ENCODE measurements around the gene SAMMSON. TPM values are rescaled to one million over a fixed set of nuclear protein-coding genes. Genes with fewer than 3 reads are reported as not detected.

Gene SAMMSON
- total RNA-seq, 2 donors from 2014 or later: not detected

- Mint-ChIP-seq H3K4me3 (no peak overlapping the region), H3K9me3 (peaks cover 3% of the 10 kb centered on the region), H3K27me3 (peaks cover 0 to 5% of the 10 kb centered on the region in 2 donors), H3K27ac (no peak overlapping the region), H3K36me3 (no peaks in the 10 kb centered on the region), H3K4me1 (ENCODE audit: low read depth in 2 of 2) (no peaks in the 10 kb centered on the region)
- ATAC-seq (no peak), DNase-seq (ENCODE audit: low spot score) (no peak)
These were observed 79.2 kb downstream of the SAMMSON start for GRCh38 chr3:70078778-70079177.

GRCh38 chr3:70085613-70086012 is 86.1 kb downstream of the SAMMSON start:
- Mint-ChIP-seq H3K27me3 (no peaks in the 10 kb centered on the region), H3K4me1 (ENCODE audit: low read depth in 2 of 2) (no peaks in the 10 kb centered on the region), H3K36me3 (no peaks in the 10 kb centered on the region), H3K9me3 (peaks cover 6% of the 10 kb centered on the region), H3K4me3 (no peak overlapping the region), H3K27ac (no peak overlapping the region)
- DNase-seq (ENCODE audit: low spot score) (no peak), ATAC-seq (no peak)

DNA sequence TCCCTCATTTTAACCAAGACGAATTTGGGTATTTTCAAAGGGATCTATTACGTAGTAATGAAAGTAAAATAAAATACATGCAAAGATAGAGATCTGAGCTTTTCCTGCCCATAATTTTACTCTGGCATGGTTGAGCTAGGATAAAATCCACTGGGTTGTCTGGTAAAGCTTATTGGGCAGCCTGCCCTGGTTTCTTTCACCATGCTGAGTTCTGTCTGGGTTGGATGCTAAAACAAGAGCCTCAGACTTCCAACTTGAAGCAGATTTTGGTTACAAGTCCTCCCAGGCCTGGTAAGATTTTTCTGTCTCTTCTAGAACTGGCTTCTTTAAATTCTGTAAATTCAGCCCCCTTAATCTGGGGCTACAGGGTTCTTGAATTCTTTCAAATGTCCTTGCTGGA is 86.8 kb downstream of the SAMMSON start:
- no peak for DNase-seq (ENCODE audit: low spot score)
- Mint-ChIP-seq H3K27me3 (no peaks in the 10 kb centered on the region), H3K4me3 (no peak overlapping the region), H3K27ac (no peak overlapping the region), H3K4me1 (ENCODE audit: low read depth in 2 of 2) (no peaks in the 10 kb centered on the region), H3K36me3 (no peaks in the 10 kb centered on the region), H3K9me3 (peaks cover 6% of the 10 kb centered on the region)
- ATAC-seq: no peak

GRCh38 chr3:70090322-70090913 is 90.9 kb downstream of the SAMMSON start:
- ATAC-seq (no peak), DNase-seq (ENCODE audit: low spot score) (no peak)
- Mint-ChIP-seq H3K9me3 (no peaks in the 10 kb centered on the region), H3K36me3 (no peaks in the 10 kb centered on the region), H3K27ac (no peak overlapping the region), H3K27me3 (no peaks in the 10 kb centered on the region), H3K4me1 (ENCODE audit: low read depth in 2 of 2) (no peaks in the 10 kb centered on the region), H3K4me3 (no peak overlapping the region)

- no peaks in the 10 kb centered on the region for H3K27me3 Mint-ChIP-seq
- no peak overlapping the region for H3K4me3 Mint-ChIP-seq
- ATAC-seq: no peak
- DNase-seq (ENCODE audit: low spot score): no peak
- H3K4me1 Mint-ChIP-seq (ENCODE audit: low read depth in 2 of 2): no peaks in the 10 kb centered on the region
- H3K36me3 Mint-ChIP-seq: no peaks in the 10 kb centered on the region
- H3K9me3 Mint-ChIP-seq: no peaks in the 10 kb centered on the region
- H3K27ac Mint-ChIP-seq: no peak overlapping the region
These were observed 94.7 kb downstream of the SAMMSON start for GRCh38 chr3:70094197-70094596.

DNA sequence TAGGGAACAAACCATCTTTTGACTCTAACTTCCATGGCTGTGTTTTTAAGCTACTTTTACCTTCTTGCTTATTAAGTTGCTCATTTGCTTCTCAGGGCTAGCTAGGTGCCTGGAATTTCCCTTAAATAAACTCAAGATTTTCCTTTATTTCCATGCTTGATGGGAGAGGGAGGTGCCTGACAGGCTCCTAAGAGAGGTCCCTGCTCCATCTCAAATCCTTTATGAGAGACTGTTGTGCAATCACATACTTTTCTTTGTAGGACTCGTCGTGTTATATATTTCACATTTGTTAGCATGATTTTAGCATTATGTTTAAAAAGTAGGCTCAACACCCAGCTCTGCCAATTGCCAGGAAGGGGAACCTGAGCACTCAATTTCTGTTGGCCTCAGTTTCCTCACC is 95.7 kb downstream of the SAMMSON start:
- no peak for DNase-seq (ENCODE audit: low spot score)
- Mint-ChIP-seq H3K4me1 (ENCODE audit: low read depth in 2 of 2) (no peaks in the 10 kb centered on the region), H3K36me3 (no peaks in the 10 kb centered on the region), H3K27ac (no peak overlapping the region), H3K9me3 (peaks cover 3% of the 10 kb centered on the region), H3K27me3 (no peaks in the 10 kb centered on the region), H3K4me3 (no peak overlapping the region)
- ATAC-seq: no peak

DNA sequence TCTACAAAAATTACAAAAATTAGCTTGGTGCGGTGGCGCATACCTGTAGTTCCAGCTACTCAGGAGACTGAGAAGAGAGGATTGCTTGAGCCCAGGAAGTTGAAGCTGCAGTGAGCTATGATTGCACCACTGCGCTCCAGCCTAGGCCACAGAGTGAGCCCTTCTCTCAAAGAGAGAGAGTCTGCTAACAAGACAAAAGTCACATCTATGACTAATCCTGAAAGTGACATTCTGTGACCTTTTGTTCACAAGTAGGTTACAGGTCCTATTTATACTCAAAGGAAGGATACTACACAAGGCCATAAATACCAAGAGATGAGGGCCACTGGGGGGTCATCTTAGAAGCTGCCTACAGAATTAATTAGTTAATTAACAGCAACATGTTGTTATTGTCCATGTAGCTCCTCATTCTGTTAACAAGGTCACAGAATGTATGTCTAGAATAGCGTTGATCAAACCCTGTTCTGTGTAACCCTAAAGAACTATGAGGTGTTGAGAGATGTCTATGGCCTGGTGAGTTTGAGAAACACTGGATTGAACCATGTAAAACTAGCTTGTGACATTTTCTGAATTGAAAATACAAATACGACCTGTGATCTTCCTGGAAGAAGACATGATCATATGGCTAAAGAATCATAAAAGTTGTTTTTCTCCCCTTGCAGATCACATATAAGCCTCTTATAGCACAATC is 97.0 kb downstream of the SAMMSON start:
- Mint-ChIP-seq H3K27me3 (no peaks in the 10 kb centered on the region), H3K36me3 (no peaks in the 10 kb centered on the region), H3K4me1 (ENCODE audit: low read depth in 2 of 2) (no peaks in the 10 kb centered on the region), H3K27ac (no peak overlapping the region), H3K4me3 (no peak overlapping the region), H3K9me3 (peaks cover 3% of the 10 kb centered on the region)
- DNase-seq (ENCODE audit: low spot score) (no peak), ATAC-seq (no peak)

- ATAC-seq (no peak), DNase-seq (ENCODE audit: low spot score) (no peak)
- Mint-ChIP-seq H3K4me3 (no peak overlapping the region), H3K9me3 (peaks cover 3% of the 10 kb centered on the region), H3K27ac (no peak overlapping the region), H3K27me3 (no peaks in the 10 kb centered on the region), H3K4me1 (ENCODE audit: low read depth in 2 of 2) (no peaks in the 10 kb centered on the region), H3K36me3 (no peaks in the 10 kb centered on the region)
These were observed 97.6 kb downstream of the SAMMSON start for GRCh38 chr3:70097084-70097483.

GRCh38 chr3:70108072-70108471 is 108.5 kb downstream of the SAMMSON start:
- DNase-seq (ENCODE audit: low spot score) (no peak), ATAC-seq (no peak)
- no peaks in the 10 kb centered on the region for H3K4me1 Mint-ChIP-seq (ENCODE audit: low read depth in 2 of 2)
- H3K9me3 Mint-ChIP-seq: peaks cover 3% of the 10 kb centered on the region
- H3K27ac Mint-ChIP-seq: no peak overlapping the region
- no peak overlapping the region for H3K4me3 Mint-ChIP-seq
- H3K36me3 Mint-ChIP-seq: no peaks in the 10 kb centered on the region
- no peaks in the 10 kb centered on the region for H3K27me3 Mint-ChIP-seq

DNA sequence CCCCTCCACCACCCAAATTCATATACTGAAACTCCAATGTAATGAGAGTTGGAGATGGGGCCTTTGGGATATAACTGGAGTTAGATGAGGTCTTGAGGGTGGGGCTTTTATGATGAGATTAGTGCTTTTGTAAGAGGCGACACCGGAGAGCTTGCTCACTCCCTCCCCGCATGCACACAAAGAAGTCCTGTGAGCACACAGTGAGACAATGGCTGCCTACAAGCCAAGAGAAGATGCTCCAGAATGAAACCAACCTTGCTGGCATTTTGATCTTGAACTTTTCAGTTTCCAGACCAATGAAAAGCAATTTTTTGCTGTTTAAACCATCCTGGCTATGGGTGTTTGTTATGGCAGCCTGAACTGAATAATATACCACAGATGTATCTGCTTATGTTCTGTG is 109.0 kb downstream of the SAMMSON start:
- Mint-ChIP-seq H3K9me3 (peaks cover 3% of the 10 kb centered on the region), H3K27me3 (no peaks in the 10 kb centered on the region), H3K4me1 (ENCODE audit: low read depth in 2 of 2) (no peaks in the 10 kb centered on the region), H3K27ac (no peak overlapping the region), H3K36me3 (no peaks in the 10 kb centered on the region), H3K4me3 (no peak overlapping the region)
- DNase-seq (ENCODE audit: low spot score) (no peak), ATAC-seq (no peak)

DNA sequence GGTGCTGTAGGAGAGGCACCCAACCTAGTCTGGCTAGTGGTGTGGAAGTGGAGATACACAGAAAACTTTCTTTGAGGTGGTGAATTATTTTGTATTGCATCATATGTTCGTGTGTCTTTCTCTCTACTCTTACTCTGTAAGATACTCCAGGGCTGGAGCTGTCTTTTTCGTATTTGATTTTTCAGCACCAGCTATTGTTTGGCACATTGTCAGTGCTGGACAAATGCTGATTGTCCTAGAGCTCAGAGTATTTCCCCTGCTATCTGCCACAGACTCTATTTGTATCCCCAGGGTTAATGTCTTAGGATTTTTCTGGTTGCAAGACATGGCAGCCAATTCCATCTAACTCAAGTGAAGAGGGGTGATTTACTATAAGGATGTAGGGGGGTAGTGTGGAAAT is 110.5 kb downstream of the SAMMSON start:
- Mint-ChIP-seq H3K9me3 (peaks cover 3% of the 10 kb centered on the region), H3K27ac (no peak overlapping the region), H3K4me1 (ENCODE audit: low read depth in 2 of 2) (no peaks in the 10 kb centered on the region), H3K4me3 (no peak overlapping the region), H3K36me3 (no peaks in the 10 kb centered on the region), H3K27me3 (no peaks in the 10 kb centered on the region)
- ATAC-seq (no peak), DNase-seq (ENCODE audit: low spot score) (no peak)

DNA sequence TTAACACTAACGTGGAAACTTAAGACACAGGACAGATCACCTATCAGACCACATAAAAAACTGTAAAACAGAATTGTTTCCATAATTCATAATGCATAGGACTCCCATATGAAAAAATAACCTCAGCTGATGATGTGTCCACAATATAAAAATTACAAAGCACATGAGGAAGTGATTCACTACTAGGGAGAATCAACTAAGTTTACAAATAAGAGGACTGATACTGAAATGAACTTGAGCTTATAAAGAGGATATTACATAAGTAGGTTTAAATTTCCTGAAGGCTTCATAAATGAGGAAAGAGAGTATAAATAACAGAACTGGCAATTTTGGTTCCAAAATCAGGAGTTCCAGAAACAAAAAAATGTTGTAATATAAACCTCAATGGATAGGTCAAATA is 111.9 kb downstream of the SAMMSON start:
- Mint-ChIP-seq H3K9me3 (peaks cover 3% of the 10 kb centered on the region), H3K36me3 (no peaks in the 10 kb centered on the region), H3K4me3 (no peak overlapping the region), H3K27me3 (no peaks in the 10 kb centered on the region), H3K4me1 (ENCODE audit: low read depth in 2 of 2) (no peaks in the 10 kb centered on the region), H3K27ac (no peak overlapping the region)
- DNase-seq (ENCODE audit: low spot score) (no peak), ATAC-seq (no peak)

GRCh38 chr3:70112751-70113150 is 113.2 kb downstream of the SAMMSON start:
- H3K27ac Mint-ChIP-seq: no peak overlapping the region
- H3K4me1 Mint-ChIP-seq (ENCODE audit: low read depth in 2 of 2): no peaks in the 10 kb centered on the region
- no peaks in the 10 kb centered on the region for H3K27me3 Mint-ChIP-seq
- H3K9me3 Mint-ChIP-seq: peaks cover 3% of the 10 kb centered on the region
- no peaks in the 10 kb centered on the region for H3K36me3 Mint-ChIP-seq
- ATAC-seq (no peak), DNase-seq (ENCODE audit: low spot score) (no peak)
- H3K4me3 Mint-ChIP-seq: no peak overlapping the region

- Mint-ChIP-seq H3K27me3 (no peaks in the 10 kb centered on the region), H3K4me3 (no peak overlapping the region), H3K9me3 (peaks cover 3% of the 10 kb centered on the region), H3K27ac (no peak overlapping the region), H3K36me3 (no peaks in the 10 kb centered on the region), H3K4me1 (ENCODE audit: low read depth in 2 of 2) (no peaks in the 10 kb centered on the region)
- DNase-seq (ENCODE audit: low spot score) (no peak), ATAC-seq (no peak)
These were observed 114.9 kb downstream of the SAMMSON start for GRCh38 chr3:70114431-70114830.

DNA sequence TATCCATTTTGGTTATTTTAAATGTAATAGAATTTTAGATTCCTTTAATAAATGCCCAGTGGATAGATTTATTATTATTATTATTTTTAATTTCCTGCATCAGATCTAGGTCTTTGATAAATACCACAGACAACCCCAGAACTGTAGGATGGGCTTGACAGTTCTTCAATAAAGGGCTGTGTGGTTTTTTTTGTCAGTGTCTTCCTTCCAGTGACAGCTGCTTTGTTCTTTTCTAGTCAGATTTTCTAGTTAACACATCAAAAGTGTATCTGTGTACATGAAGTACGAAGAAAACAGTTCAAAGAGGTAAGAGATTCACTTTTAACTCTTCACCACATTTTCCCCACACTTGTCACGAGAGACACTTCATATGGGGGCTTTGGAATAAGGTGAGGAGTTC is 120.3 kb downstream of the SAMMSON start:
- no peaks in the 10 kb centered on the region for H3K36me3 Mint-ChIP-seq
- H3K9me3 Mint-ChIP-seq: no peaks in the 10 kb centered on the region
- H3K4me3 Mint-ChIP-seq: no peak overlapping the region

More for the DNA sequence above, 120.3 kb downstream of the SAMMSON start:
- no peaks in the 10 kb centered on the region for H3K27me3 Mint-ChIP-seq
- DNase-seq (ENCODE audit: low spot score): no peak
- H3K27ac Mint-ChIP-seq: no peak overlapping the region
- ATAC-seq: no peak
- no peaks in the 10 kb centered on the region for H3K4me1 Mint-ChIP-seq (ENCODE audit: low read depth in 2 of 2)

Measured in natural killer cell treated with Interleukin-12 subunit alpha and Interleukin-12 subunit beta and Interleukin-15 and Interleukin-18, amount 100 ng/mL, for 72 hours (primary cell).